ENCODE results near the gene MS4A4A.

DNA sequence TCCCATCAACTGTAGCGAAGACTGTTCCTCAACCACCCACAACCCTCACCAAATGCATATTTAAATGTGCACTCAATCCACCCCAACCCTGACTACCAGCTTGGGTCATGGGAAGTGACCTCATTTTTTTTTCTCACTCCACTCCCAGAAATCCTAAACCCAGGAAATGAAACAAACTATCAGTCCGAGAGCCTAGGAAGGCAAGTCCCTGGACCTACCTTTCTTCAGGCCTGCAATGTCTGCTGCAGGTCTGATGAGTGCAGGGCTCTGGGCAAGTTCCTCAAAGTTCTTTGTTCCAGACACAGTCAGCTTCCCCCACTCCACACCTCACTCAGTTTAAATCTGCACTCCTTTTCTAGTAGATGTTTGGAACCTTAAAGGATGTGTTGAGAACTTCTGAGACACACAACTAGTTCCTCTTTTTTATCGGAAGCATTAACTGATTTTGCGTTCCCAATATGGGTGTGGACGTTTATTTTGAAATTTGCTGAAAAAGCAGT, 37.7 kb upstream of the MS4A4A start, which contains the start of gene MS4A4E:
- TF ChIP-seq EZH2phosphoT487 (IDR thresholded peaks at IDR 0.05; ENCODE audit: low read depth, severe bottlenecking, unreplicated experiment) (no peak), CTCF (IDR thresholded peaks at IDR 0.05; ENCODE audit: poor library complexity) (no peak), EZH2 (IDR thresholded peaks at IDR 0.05; ENCODE audit: borderline replicate concordance) (no peak)

All from hepatocyte (in vitro differentiated cells).